CD4-positive, alpha-beta T cell treated with Interleukin-15 for 4 hours (primary cell): ENCODE data around the gene IL1B.

Source experiments
- DNase-seq: peaks from one replicate; pipeline ENCODE4 v3.0.0-alpha.2; 2020; ENCODE audit warnings: low spot score

The IL1B gene

DNA sequence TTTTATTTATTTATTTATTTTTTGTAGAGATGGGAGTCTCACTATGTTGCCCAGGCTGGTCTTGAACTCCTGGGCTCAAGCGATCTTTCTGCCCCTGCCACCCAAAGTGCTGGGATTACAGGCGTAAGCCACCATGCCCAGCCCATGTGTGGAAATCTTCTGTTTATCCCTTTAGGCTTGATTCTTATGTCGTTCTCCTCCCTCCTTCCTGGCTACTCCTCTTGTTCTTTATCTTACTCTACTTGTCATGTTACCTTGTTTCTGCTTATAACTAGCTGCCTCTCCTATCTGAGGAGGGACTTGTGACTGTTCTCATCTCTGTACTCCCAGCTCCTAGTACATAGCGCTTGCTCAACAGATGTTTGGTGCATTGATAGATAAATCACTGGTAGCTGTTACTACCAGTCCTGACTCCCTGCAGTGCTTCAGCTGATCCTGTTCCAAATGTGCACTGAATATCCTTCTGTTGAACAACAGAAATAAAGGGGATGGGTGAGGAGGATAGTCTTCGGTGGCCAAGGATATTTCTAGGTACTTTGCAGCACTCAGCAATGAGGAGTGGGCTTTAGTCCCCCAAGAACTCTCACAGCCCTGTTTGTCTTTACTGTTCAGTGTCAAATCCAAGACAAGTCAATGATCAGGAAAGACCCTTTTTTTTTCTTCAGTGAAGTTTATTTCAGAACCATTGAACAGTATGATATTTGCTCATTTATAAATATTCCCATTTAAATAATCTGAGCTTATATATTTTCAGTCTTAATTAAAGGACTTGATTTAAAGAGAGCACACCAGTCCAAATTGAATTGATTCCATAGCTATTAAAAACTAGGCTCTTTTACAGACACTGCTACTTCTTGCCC lies 7.2 kb downstream of the IL1B start:
- DNase-seq, result no peak

GRCh38 chr2:112828251-112828691 lies 8.3 kb downstream of the IL1B start:
- no peak for DNase-seq

GRCh38 chr2:112827604-112828185 lies 8.9 kb downstream of the IL1B start:
- no peak for DNase-seq

DNA sequence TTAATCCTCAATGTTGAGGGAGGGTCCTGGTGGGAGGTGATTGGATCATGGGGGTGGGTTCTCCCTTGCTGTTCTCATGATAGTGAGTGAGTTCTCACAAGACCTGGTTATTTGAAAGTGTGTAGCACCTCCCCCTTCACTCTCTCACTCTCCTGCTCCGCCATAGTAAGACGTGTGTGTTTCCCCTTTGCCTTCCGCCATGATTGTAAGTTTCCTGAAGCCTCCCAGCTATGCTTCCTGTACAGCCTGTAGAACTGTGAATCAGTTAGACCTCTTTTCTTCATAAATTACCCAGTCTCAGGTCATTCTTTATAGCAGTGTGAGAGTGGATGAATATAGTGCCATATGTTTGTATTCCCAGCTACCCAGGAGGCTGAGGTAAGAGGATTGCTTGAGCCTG lies 9.6 kb downstream of the IL1B start:
- no peak for DNase-seq

DNA sequence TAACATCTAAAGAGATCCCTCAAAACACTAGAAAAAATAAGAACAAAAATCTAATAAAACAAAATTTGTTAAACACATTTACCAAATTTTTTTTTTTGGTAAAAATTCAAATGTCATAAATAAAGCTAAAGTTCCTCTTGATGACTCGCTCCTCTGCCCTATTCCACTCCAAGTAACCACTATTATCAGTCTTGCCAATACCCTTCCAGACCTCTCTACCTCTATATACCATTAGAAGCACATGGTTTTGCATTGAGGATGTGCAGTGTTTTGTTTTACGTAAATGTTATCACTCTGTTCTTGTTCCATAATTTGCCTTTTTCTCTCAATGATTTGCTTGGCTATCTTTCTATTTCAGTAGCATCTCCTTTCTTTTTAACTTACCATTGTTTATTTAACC lies 10.9 kb downstream of the IL1B start:
- no peak for DNase-seq

DNA sequence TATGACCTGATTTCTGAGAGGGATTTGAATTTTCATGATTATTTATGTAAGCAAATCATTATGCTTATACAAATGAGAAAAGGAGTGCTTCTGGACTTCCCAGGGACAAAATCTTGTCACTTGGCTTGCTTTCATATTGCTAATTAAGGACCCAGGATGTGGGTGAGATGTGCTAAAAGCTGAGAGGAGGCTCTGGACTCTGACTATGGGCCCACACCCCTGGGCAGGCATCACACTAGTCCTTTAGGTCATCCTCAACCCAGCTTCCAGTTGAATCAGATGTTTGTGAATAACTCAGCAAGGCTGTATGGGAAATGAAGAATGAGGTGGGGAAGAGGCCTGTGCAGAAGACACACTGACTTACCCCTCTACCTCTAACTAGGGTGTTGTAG lies 11.9 kb downstream of the IL1B start:
- no peak for DNase-seq

GRCh38 chr2:112821682-112822081 lies 14.9 kb downstream of the IL1B start:
- no peak for DNase-seq

DNA sequence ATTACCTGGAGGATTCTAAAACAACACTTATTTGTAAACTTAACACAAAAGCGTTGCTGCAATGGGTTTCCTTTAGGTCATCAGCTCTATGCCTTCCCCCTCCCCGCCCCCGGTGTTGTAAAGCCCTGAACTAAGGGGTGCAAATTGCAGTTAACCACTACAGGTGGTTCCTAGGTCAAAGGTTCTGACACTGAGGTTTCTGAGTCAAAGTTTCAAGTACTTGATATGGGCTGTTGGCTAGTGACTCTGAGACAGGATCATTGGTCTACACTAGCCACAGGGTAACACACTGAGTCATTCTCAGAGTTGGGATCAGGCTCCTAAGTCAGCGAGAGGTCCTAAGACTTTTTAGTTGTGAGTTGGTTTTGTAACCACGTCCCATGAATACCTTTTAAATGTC lies 15.4 kb downstream of the IL1B start:
- DNase-seq, result no peak

DNA sequence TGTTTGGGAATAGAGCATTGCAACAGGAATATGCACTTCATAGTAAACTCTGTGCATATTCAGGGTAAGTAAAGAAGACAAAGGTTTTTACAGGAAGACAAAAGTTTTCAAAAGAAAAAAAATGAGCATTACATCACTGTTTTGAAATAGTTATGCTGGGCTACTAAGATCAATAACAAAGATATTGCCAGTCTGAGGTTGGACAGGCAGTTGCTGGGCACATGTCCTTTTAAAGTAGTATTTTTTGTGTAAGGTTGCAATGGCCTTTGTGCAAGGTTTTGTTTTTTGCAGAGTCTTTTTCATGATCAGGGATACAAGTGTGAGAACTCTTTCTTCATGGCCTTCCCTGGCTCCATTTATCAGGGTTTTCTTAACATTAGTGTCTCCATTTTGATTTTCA lies 16.2 kb downstream of the IL1B start:
- DNase-seq, result no peak

GRCh38 chr2:112819081-112819480 lies 17.5 kb downstream of the IL1B start:
- no peak for DNase-seq

GRCh38 chr2:112818094-112818902 lies 18.3 kb downstream of the IL1B start:
- DNase-seq, result no peak

- DNase-seq, result no peak
These were observed 19.4 kb downstream of the IL1B start for GRCh38 chr2:112817082-112817689.

- DNase-seq, result no peak
These were observed 22.3 kb downstream of the IL1B start for GRCh38 chr2:112814278-112814677.

DNA sequence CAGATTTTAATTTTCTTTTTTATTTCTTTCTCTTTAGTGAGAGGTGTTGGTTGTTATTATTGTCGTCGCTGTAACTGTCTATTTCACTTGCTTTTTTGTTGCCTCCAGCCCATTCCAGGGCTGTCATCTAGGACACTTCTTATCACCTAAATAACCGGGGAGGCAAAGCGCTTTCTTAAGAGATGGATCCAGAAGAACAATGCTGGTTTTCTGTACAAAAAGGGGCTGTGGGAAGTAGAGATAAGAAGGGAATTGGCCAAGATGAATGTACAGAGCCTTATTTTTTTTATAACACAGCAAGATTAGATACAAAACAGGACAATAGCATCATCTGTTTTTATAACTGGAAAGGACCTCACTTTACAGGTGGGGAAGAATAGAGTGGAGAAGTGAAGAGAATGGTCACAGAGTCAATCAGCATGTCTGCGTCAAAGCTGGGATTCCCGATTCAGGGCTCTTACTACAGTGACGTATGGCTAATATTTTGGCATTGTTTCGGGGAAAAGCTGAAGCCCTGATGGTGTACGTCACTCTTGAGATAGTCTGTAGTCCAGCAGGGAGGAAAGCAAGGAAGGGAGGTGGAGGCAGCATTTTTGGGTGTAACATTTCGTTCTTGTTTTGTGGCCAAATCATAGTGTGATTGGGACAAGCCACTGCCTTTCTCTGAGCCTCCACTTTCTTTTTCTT lies 23.2 kb downstream of the IL1B start:
- DNase-seq, result no peak

GRCh38 chr2:112812318-112813267 lies 24.0 kb downstream of the IL1B start:
- DNase-seq, result no peak

- peak; percentile 28 for DNase-seq
These were observed 24.7 kb downstream of the IL1B start for GRCh38 chr2:112811841-112812306.

GRCh38 chr2:112811276-112811831 lies 25.2 kb downstream of the IL1B start:
- no peak for DNase-seq

GRCh38 chr2:112809112-112809511 lies 27.5 kb downstream of the IL1B start:
- no peak for DNase-seq

DNA sequence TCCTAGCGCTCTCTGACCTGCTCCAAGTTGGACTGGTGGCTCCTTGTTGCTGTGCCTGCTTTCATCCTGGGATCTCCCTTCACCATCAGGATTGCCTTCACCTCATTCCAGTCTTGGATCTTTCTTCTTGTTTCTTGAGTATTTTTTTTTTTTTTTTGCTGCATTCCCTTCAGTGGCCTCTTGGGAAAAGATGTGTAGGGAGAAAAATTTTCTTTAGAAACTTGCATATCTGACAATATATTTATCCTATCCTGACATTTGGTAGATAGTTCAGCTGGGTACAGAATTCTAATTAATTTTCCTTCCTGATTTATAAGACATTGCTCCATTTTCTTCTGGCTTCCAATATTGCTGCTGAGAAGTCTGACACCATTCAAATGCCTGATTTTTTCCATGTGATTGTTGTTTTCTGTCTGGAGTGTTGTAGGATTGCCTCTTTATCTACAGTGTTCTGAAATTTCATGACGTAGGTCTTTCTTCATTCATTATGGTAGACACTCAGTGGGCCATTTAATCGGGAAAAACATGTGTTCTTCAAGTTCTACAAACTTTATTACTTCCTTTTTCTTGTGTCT lies 29.3 kb downstream of the IL1B start:
- no peak for DNase-seq

DNA sequence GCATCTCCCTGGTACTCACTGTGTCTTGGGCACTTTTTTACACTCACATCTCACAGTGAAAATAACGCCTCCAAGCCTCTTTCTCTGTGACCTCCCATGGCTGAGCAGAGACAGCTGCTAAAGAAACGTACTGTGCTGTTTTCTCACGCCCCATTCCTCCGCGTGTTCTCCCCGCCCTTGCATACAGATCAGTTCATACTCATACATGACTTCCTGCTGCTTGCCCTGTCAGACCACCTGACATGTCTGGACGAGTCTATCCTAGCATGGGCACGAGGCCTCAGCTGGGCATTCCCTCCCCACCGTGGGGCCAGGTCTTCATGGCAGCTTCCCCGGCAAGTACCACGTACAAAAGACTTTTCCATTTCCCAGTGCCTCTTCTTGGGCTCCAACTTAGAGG lies 31.0 kb downstream of the IL1B start:
- DNase-seq, result no peak
